Measurements from ENCODE around the gene EXTL1. TPM values are rescaled to one million over a fixed set of nuclear protein-coding genes. Genes with fewer than 3 reads are reported as not detected.
A peak's percentile ranks its signal among the peaks of the same experiment; 100 is the strongest.

EXTL1 gene
- total RNA-seq, 1 donor from 2014 or later = 0.24 TPM

- Histone ChIP-seq H3K36me3 (no peaks in the 10 kb centered on the region), H3K9me3 (no peaks in the 10 kb centered on the region), H3K4me1 (peaks cover 15% of the 10 kb centered on the region), H3K4me3 (no peak overlapping the region), H3K27ac (no peak overlapping the region), H3K27me3 (ENCODE audit: low read depth) (peaks cover 14% of the 10 kb centered on the region)
- DNase-seq (no peak), ATAC-seq (no peak)
- intact Hi-C loops (cut with DNase I) = no loop called here
- no peak for TF ChIP-seq CTCF (IDR thresholded peaks at IDR 0.05)
These were observed 10.1 kb downstream of the EXTL1 start for GRCh38 chr1:26031611-26032220.

- TF ChIP-seq CTCF (IDR thresholded peaks at IDR 0.05) = no peak
- intact Hi-C loops (cut with DNase I) = no loop called here
- ATAC-seq = no peak
These were observed 11.2 kb downstream of the EXTL1 start for GRCh38 chr1:26032656-26033357.

GRCh38 chr1:26034504-26035202, 13.1 kb downstream of the EXTL1 start:
- ATAC-seq (no peak), DNase-seq (no peak)
- peak overlapping the region; percentile 98 for H3K4me3 ChIP-seq
- intact Hi-C loops (cut with DNase I) = no loop called here
- peaks cover 9% of the 10 kb centered on the region for H3K27me3 ChIP-seq (ENCODE audit: low read depth)
- no peaks in the 10 kb centered on the region for H3K9me3 ChIP-seq
- H3K4me1 ChIP-seq = peaks cover 16% of the 10 kb centered on the region
- no peaks in the 10 kb centered on the region for H3K36me3 ChIP-seq
- H3K27ac ChIP-seq = no peak overlapping the region
- no peak for TF ChIP-seq CTCF (IDR thresholded peaks at IDR 0.05)

More at GRCh38 chr1:26032656-26033357, 11.2 kb downstream of the EXTL1 start:
- DNase-seq = no peak
- no peaks in the 10 kb centered on the region for H3K9me3 ChIP-seq
- H3K27me3 ChIP-seq (ENCODE audit: low read depth) = peaks cover 14% of the 10 kb centered on the region
- H3K4me1 ChIP-seq = peaks cover 16% of the 10 kb centered on the region
- no peaks in the 10 kb centered on the region for H3K36me3 ChIP-seq
- no peak overlapping the region for H3K4me3 ChIP-seq
- H3K27ac ChIP-seq = no peak overlapping the region

- H3K27ac ChIP-seq = peak overlapping the region; percentile 76
These were observed 13.8 kb downstream of the EXTL1 start for GRCh38 chr1:26035203-26035958.

More at GRCh38 chr1:26035203-26035958, 13.8 kb downstream of the EXTL1 start:
- peak; percentile 96 to 98 for ATAC-seq
- Histone ChIP-seq H3K27me3 (ENCODE audit: low read depth) (peaks cover 9% of the 10 kb centered on the region), H3K4me1 (peaks cover 16% of the 10 kb centered on the region), H3K36me3 (no peaks in the 10 kb centered on the region), H3K9me3 (no peaks in the 10 kb centered on the region), H3K4me3 (peak overlapping the region; percentile 98)
- no peak for TF ChIP-seq CTCF (IDR thresholded peaks at IDR 0.05)
- peak; percentile 97 for DNase-seq
- intact Hi-C loops (cut with DNase I) = no loop called here
